ENCODE results near the gene ATP6V0E1.

ATP6V0E1 gene

DNA sequence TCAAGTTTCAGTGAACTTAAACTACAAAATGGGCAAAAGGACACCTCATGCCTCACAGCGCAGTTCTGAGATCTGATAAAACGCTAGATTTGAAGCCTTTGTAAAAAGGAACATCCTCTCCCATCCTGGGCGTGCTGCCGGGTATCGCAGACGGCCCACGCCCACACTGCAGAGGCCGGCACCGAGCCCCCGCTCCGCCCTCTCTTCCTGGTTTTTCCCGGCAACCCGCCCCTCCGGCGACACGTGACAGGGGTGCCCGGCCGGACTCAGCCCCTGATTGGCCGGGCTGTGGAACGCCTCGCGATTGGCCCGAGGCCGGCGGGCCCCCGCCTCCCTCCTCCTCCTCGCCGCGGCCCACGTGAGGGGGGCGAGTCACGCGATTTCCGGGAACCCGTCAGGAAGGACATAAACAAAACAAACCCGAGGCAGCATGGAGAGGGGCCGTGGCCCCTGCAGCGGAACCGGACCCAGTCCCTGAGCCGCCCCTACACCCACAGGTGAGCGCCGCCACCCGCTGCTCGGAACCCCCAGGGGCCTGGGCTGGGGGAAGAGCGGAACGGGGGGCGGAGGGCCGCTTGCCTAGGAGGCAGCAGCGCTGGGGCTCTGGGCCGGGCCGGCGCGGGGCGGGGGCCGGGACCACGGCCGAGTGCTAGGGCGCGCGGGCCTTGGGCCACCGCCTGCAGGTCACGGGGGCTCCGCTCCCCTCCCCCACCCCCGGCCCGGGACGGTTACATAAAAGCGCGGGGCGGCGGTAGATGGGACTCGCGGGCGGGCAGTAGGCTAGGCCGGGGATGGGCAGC lies 72.6 kb downstream of the ATP6V0E1 start, which contains the start of gene CREBRF:
Gene CREBRF, plus strand, starts transcription at position 370 of the 800 bp plus-strand sequence. CDS start 24,424 bp downstream, outside the sequence.
- TF ChIP-seq, protein P1, sequence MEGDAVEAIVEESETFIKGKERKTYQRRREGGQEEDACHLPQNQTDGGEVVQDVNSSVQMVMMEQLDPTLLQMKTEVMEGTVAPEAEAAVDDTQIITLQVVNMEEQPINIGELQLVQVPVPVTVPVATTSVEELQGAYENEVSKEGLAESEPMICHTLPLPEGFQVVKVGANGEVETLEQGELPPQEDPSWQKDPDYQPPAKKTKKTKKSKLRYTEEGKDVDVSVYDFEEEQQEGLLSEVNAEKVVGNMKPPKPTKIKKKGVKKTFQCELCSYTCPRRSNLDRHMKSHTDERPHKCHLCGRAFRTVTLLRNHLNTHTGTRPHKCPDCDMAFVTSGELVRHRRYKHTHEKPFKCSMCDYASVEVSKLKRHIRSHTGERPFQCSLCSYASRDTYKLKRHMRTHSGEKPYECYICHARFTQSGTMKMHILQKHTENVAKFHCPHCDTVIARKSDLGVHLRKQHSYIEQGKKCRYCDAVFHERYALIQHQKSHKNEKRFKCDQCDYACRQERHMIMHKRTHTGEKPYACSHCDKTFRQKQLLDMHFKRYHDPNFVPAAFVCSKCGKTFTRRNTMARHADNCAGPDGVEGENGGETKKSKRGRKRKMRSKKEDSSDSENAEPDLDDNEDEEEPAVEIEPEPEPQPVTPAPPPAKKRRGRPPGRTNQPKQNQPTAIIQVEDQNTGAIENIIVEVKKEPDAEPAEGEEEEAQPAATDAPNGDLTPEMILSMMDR (IDR thresholded peaks at IDR 0.05): no peak

DNA sequence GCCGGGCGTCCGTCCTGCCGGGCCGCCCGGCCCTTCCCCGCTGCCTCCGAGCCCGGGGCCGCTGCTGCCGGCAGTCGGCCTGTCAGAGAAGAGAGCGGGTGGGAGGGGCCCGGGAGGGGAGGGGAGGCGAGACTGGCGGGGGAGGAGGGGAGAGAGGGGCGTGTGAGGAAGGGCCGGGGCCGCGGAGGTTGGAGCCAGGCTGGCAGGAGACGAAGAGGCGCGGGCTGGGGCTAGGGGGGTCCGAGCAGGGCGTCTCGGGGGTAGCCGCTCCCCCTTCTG lies 73.2 kb downstream of the ATP6V0E1 start:
- TF ChIP-seq, protein P1 (IDR thresholded peaks at IDR 0.05): no peak

DNA sequence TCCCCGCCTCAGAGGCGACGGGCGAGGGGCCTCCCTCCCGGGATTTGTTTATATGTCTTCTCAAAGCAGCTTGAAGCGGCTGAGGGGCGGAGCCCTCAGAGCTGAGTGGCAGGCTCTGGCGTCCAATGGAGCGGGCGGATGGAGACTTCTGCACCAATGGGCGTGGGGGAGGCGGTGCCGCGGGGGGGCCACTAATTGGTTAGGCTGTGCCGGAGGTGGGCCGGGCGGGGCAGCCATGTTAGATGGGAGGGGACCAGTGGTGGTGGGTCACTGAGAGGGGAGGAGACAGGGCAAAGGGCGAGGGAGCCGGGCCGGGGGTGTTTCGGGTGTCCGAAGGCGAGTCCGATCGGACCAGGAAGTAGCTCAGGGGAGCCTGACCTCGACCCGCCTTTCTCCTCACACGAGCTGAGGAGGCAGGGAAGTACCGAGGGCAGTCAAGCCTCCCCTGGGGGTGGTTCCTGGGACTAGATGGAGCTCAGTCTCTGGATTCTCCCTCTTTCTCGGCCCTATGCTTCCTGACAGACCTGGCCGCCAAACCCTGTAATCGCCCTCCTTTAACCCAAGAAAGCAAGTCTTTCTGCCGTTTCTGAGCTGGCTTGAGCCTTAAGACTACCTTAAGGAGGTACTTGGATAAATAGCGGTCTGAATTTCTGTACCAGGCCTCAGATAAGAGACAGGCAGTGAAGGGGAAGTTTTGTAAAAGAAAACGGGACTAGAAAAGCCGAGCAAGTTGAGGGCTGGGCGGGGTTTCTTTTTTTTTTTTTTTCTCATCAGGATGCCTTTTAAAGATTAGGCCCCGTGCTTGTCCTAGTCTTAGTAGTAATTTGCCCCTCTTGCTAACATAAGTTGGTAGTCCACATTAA lies 73.7 kb downstream of the ATP6V0E1 start:
- TF ChIP-seq, protein P1 (IDR thresholded peaks at IDR 0.05): no peak

DNA sequence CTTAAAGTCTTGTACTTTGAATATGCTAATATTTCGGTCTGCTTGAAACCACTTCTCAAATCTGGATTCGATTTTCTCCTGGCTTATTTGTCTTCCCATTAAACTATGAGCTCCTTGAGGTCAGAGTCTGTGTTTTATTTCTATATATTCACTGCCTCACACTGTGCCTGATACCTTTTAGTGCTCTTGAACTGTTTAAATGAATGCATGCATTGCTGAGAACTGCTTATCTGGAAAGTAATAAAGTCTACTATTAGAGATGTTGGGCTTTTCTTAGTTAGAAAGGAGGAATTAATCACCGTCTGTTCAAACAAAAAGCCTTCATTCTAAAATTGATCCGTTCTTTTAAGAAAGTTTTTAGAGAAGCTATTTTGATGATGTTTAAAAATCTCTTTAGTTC lies 78.6 kb downstream of the ATP6V0E1 start:
- TF ChIP-seq, protein P1 (IDR thresholded peaks at IDR 0.05): no peak

DNA sequence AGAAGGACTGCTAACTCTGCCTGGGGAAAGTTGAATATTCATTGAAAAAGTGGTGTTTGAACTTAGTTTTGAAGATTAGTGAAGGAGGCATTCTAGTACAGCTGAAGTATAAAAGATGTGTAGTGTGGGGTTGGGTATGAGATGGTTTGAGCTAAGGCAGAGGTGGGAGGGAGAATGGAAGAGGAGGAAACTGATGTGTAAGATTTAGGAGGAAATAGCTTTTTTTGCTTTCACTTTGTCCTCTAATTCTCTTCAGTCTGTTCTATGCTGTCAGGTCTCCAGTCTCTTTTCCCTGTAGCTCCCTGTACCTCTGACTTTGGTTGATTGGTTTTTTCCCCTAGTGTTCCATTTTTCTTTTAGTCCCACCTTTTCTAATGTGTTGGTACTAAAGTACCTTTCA lies 81.6 kb downstream of the ATP6V0E1 start:
- TF ChIP-seq, protein P1 (IDR thresholded peaks at IDR 0.05): no peak

DNA sequence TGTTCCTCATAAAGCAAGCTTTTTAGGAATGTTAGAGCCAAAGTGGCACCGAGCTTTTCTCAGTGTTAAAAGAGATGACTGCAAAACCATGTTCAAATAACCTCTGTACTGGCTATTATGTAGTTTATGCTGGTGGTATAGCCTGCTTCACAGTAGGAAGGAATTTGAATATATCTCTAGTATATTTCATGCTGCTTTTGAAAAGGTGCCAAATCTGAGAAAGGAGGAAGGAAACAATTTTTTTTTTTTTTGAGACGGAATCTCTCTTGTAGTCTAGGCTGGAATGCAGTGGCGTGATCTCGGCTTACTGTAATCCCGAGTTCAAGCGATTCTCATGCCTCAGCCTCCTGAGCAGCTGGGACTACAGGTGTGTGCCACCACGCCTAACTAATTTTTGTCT lies 86.1 kb downstream of the ATP6V0E1 start:
- TF ChIP-seq, protein P1 (IDR thresholded peaks at IDR 0.05): no peak

DNA sequence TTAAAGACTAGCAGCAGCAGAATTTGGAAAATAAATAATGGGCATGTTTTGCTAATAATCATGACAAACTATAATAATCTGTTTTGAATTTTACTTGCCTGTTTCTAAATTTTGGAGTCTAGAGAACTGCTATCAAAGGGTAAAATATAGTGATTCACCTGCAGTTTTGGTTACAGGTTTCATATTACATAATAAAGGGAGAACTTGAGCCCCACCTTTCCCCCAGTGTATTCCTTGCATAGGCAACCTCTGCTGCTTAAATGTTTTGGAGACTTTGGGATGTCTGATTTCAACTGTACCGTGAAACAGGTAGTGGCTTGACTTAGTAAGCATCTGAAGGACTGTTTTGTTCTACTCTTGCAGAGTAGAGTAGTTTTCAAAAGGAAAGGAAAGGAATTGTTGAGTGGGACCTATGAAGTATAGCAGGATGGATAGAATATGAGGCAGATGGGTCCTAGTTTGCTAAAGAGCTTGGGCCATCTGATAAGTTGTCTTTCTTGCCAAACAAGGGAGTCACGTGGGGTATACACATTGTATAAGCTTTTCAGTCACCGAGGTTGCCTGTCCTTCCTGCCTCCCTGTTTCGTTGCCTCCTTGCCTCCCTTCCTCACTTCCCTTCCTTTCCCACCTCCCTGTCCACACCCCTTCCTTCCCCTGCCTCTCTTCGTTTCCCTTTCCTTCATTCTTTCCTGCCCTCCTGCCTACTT lies 91.7 kb downstream of the ATP6V0E1 start:
- TF ChIP-seq, protein P1 (IDR thresholded peaks at IDR 0.05): no peak
